ENCODE data around the gene ESD. TPM values are rescaled to one million over a fixed set of nuclear protein-coding genes. Genes with fewer than 3 reads are reported as not detected.

The ESD gene
- 48.2 and 80.1 TPM in 2 replicates for total RNA-seq (ENCODE audit: low replicate concordance)

DNA sequence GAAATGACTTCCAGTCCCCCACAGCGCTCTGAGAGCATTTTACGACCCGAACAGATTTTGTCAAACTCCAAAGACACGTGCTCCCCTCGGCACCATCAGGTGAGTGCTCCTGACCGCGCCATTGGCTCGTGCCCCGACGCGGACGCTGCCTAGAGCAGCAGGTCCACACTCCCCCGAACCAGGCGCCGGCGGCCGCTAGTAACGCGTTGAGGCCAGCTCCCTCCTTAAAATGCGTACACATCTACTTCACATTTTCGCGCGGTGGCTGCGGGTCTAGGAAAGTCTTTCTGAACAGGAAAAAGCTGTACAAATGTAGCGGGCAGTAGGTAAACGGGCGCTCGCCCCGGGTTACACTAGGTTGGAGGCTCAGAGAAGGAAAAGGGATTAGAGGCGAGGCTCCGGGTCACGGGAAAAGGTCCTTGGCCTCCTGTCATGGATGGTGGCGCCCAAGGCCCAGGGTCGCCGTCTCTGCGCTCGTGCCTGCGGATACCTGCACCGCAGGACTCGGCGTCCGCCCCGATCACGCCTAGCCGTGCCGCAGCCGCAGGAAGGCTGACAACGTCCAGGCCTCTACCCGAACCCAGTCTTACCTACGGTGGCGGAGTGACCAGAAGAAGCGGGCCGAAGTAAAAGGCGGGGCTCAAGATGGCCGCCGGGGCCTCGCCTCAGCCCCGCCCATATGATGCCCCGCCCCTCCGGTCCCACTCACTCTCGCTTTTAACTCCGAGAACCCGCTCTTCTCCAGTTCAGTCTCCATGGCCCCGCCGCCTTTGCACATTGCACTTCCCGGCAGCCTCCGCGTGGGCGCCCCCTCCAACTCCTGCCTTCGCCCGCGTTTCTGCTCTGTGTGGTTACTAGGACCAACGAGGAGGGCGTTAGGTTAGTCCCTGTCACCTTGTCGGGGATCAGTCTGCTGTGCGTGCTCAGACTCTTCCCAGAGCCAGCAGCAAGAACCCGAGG lies at the start of gene ESD:
ESD (minus strand) TSS at position 647 of the 960 bp plus-strand sequence. CDS start 5,748 bp downstream, outside the sequence.

Other genes with a start within 250 kb of the ESD start
- gene LRCH1, start 244.0 kb downstream of the ESD start, total RNA-seq (ENCODE audit: low replicate concordance): 4.7 and 7.0 TPM in 2 replicates
- 7.5 and 10.8 TPM in 2 replicates for gene HTR2A, start 99.9 kb upstream of the ESD start, total RNA-seq (ENCODE audit: low replicate concordance)